ENCODE results near the gene IMMP2L. TPM values are rescaled to one million over a fixed set of nuclear protein-coding genes. Genes with fewer than 3 reads are reported as not detected.

Gene IMMP2L
- total and polyA plus RNA-seq, 2 of the 13 experiments (the other 11 are each of a cell fraction or from before 2014, with no cell fraction given): 7.8 to 16.9 TPM

DNA sequence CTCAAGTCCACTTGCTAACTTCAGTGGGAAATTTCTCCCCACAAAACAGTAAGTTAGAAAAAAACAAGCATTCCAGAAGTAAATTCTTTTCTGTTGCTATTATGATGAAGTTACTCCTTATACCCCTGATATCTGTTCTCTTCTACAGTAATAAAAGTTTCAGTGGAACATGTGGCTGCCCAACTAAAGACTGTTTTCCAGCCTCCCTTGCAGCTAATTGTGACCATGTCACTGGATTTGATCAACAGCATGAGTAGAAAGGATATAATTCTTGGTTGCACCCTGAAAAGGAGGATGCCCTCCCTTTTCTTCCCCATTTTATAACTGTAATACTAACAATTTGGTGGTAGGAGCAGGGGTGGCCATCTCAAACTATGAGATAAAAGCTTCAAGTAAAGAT lies 40.6 kb downstream of the IMMP2L start:
- intact Hi-C loops (cut with micrococcal nuclease; ENCODE audit: unreplicated experiment): no loop called here
- H3K9ac ChIP-seq (ENCODE audit: insufficient read depth, low read depth, low read length): no peak overlapping the region

DNA sequence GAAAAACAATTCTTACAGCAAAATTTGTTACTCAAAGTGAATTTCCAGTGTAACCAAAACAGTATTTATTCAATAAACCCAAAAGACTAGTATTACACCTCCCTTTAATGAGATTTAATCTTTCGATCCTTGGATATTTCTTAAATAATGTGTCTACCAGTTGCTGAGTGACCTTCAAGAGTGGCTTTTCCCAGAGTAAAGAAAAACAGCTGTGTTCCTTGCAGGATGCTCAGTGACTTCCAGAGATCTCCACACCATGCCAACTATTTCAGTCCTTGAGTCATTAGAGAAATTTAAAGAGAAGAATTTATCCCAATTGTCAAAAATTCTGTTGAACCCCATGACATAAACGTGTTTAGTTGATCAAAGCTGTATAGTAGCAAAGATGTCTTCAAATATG lies 44.0 kb downstream of the IMMP2L start:
- Histone ChIP-seq H3K9me3 (ENCODE audit: low read length) (no peaks in the 10 kb centered on the region), H3K4me1 (ENCODE audit: insufficient read depth, low read length) (no peaks in the 10 kb centered on the region), H3K27ac (ENCODE audit: extremely low read length, insufficient read depth, low read length) (no peak overlapping the region), H3K9ac (ENCODE audit: insufficient read depth, low read depth, low read length) (no peak overlapping the region), H3K4me2 (ENCODE audit: low read depth, low read length) (no peak overlapping the region), H3K36me3 (replicated peaks in 1 of 2; ENCODE audit: control insufficient read depth in 1 of 2, insufficient read depth in 2 of 2, low read length in 2 of 2) (no peaks in the 10 kb centered on the region), H3K79me2 (ENCODE audit: insufficient read depth, low read length) (no peaks in the 10 kb centered on the region), H2AFZ (ENCODE audit: low read length) (no peak overlapping the region), H3K27me3 (ENCODE audit: control insufficient read depth in 1 of 2, insufficient read depth in 2 of 2, low read length in 2 of 2) (no peaks in the 10 kb centered on the region), H3K4me3 (replicated peaks in 1 of 3; ENCODE audit: insufficient read depth in 1 of 3, low read depth in 2 of 3, low read length in 3 of 3) (no peak overlapping the region), H4K20me1 (ENCODE audit: insufficient read depth, low read length) (no peaks in the 10 kb centered on the region)
- FAIRE-seq: no peak
- in situ Hi-C loops (cut with HindIII; ENCODE audit: extremely low pct_ligation_motif_present, low pct_unique_long_range_greater_than_20kb): no loop called here
- ATAC-seq: no peak
- DNase-seq (ENCODE audit: low spot score): no peak
- TF ChIP-seq GMEB1 (CRISPR knock-in tag; IDR thresholded peaks at IDR 0.05; ENCODE audit: borderline replicate concordance): no peak
- TF ChIP-seq SIX4 (CRISPR knock-in tag; IDR thresholded peaks at IDR 0.05): no peak
- TF ChIP-seq GLI4 (CRISPR knock-in tag; IDR thresholded peaks at IDR 0.05; ENCODE audit: borderline replicate concordance): no peak
- TF ChIP-seq ZNF367 (CRISPR knock-in tag; IDR thresholded peaks at IDR 0.05; ENCODE audit: borderline replicate concordance): no peak
- TF ChIP-seq HOMEZ (CRISPR knock-in tag; IDR thresholded peaks at IDR 0.05; ENCODE audit: low read depth): no peak
- 87% methylated on average over 2 of the region's 2 CpGs for WGBS (ENCODE audit: low lambda C conversion rate)
- POLR2A ChIA-PET: no interaction called here
- CTCF ChIA-PET (ENCODE audit: low intra/inter-chr PET ratio, low total read pairs): no interaction called here
- no TSS peak for BruUV-seq (replicated peaks)
- intact Hi-C loops (cut with micrococcal nuclease; ENCODE audit: unreplicated experiment): no loop called here

More for the DNA sequence above, 40.6 kb downstream of the IMMP2L start:
- Histone ChIP-seq H3K79me2 (ENCODE audit: insufficient read depth, low read length) (no peaks in the 10 kb centered on the region), H4K20me1 (ENCODE audit: insufficient read depth, low read length) (no peaks in the 10 kb centered on the region), H3K36me3 (replicated peaks in 1 of 2; ENCODE audit: control insufficient read depth in 1 of 2, insufficient read depth in 2 of 2, low read length in 2 of 2) (no peaks in the 10 kb centered on the region), H3K9me3 (ENCODE audit: low read length) (no peaks in the 10 kb centered on the region), H3K27me3 (ENCODE audit: control insufficient read depth in 1 of 2, insufficient read depth in 2 of 2, low read length in 2 of 2) (no peaks in the 10 kb centered on the region), H3K27ac (ENCODE audit: extremely low read length, insufficient read depth, low read length) (no peak overlapping the region), H3K4me1 (ENCODE audit: insufficient read depth, low read length) (no peaks in the 10 kb centered on the region), H3K4me2 (ENCODE audit: low read depth, low read length) (no peak overlapping the region), H3K4me3 (replicated peaks in 1 of 3; ENCODE audit: insufficient read depth in 1 of 3, low read depth in 2 of 3, low read length in 3 of 3) (no peak overlapping the region), H2AFZ (ENCODE audit: low read length) (no peak overlapping the region)
- FAIRE-seq (no peak), ATAC-seq (no peak), DNase-seq (ENCODE audit: low spot score) (no peak)
- CTCF ChIA-PET (ENCODE audit: low intra/inter-chr PET ratio, low total read pairs): no interaction called here
- in situ Hi-C loops (cut with HindIII; ENCODE audit: extremely low pct_ligation_motif_present, low pct_unique_long_range_greater_than_20kb): no loop called here
- TF ChIP-seq ZNF468 (CRISPR knock-in tag; IDR thresholded peaks at IDR 0.05) (no peak), HDAC2 (CRISPR knock-in tag; IDR thresholded peaks at IDR 0.05) (no peak)
- POLR2A ChIA-PET: no interaction called here
- BruUV-seq (replicated peaks): no TSS peak

Measured in HepG2 (cell line).